Endothelial cell of umbilical vein (primary cell): ENCODE results near the gene HDAC9.

ENCODE experiments used
- CTCF ChIP-seq, 2 donors: IDR thresholded peaks; 1 replicate in 1 of 2; 2 replicates in 1 of 2; pipeline ENCODE4 v1.5.1; 2011; ENCODE audit warnings: low read length in 2 of 2, mild to moderate bottlenecking in 2 of 2, moderate library complexity in 2 of 2, control low read depth in 1 of 2, inconsistent platforms in 1 of 2, low read depth in 1 of 2; ENCODE audit not compliant: insufficient read depth in 1 of 2; ENCODE audit errors: extremely low read depth in 1 of 2
- EZH2 ChIP-seq: IDR thresholded peaks from 2 replicates; pipeline ENCODE4 v1.6.1; 2012; ENCODE audit warnings: borderline replicate concordance, low read depth, mild to moderate bottlenecking, moderate library complexity, low read length, inconsistent platforms; ENCODE audit not compliant: severe bottlenecking
- FOS ChIP-seq: IDR thresholded peaks from 2 replicates; pipeline ENCODE4 v1.6.1; 2011; ENCODE audit warnings: mild to moderate bottlenecking, low read length, moderate library complexity, borderline replicate concordance; ENCODE audit not compliant: insufficient read depth
- MAX ChIP-seq: IDR thresholded peaks from 2 replicates; pipeline ENCODE4 v1.6.1; 2011; ENCODE audit not compliant: insufficient read depth, insufficient read length
- MYC ChIP-seq: IDR thresholded peaks from one replicate; pipeline ENCODE4 v1.6.1; 2011; ENCODE audit warnings: mild to moderate bottlenecking, low read depth, low read length
- POLR2A ChIP-seq: IDR thresholded peaks from 2 replicates; pipeline ENCODE4 v1.6.1; 2012; ENCODE audit warnings: low read depth, mild to moderate bottlenecking, control low read depth, low read length
- POLR2AphosphoS5 ChIP-seq: IDR thresholded peaks from 2 replicates; pipeline ENCODE4 v1.6.1; 2012; ENCODE audit warnings: low read depth, mild to moderate bottlenecking, control low read depth, low read length, moderate library complexity; ENCODE audit not compliant: insufficient read depth

DNA sequence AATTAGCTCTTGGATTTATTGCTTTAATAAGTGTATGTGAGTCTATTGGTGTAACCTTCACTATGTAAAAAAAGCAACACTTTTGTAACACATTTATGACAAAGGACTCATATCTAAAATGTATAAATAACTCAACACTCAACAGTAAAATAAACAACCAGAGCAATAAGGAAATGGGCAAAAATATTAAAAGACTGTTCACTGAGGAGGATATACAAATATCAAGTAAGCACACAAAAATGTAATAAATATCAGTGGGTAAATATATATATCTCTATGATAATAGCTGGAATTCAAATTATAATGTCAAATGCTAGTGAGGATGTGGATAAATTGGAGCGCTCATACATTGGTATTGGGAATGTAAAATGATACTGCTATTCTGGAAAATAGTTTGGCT, 53.0 kb downstream of the HDAC9 start:
- TF ChIP-seq POLR2AphosphoS5 (no peak), POLR2A (no peak), CTCF (IDR thresholded peaks at IDR 0.05; ENCODE audit: extremely low read depth in 1 of 2, insufficient read depth in 1 of 2, low read depth in 1 of 2, low read length in 2 of 2) (no peak), FOS (no peak), MAX (no peak), MYC (no peak), EZH2 (no peak)
